ENCODE results near the gene SLC22A13. TPM values are rescaled to one million over a fixed set of nuclear protein-coding genes. Genes with fewer than 3 reads are reported as not detected.
A peak's percentile ranks its signal among the peaks of the same experiment; 100 is the strongest.

Gene SLC22A13
- total RNA-seq, 1 donor, result 0.45 TPM

DNA sequence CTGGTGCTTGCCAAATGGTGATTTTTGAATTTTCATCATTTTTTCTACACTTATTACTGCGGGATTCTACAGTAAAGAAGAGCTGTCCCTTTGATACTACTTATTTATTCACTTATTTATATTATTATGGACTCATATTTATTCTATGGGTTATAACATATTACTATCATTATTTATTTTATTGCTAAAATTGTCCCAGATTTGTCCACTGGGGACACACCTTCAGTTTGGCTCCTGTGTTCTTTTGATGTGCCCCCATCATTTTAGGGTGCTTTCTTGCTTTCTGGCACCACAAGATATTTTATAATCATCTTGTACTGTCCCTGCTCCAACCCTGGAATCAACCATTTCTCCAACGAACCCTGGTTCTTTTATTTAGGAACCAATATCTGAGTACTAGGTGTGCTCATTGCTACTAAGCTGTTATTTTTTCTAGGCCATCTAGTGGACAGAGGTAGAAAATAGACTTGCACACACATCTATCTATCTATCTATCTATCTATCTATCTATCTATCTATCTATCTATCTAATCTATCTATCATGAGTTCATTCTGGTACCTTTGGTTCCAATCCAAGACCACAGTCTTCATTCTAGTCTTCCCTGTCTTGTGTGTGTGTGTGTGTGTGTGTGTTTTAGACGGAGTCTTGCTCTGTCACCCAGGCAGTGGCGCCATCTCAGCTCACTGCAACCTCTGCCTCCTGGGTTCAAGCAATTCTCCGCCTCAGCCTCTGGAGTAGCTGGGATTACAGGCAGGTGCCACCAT lies 32.5 kb downstream of the SLC22A13 start:
- TF ChIP-seq, protein P1, sequence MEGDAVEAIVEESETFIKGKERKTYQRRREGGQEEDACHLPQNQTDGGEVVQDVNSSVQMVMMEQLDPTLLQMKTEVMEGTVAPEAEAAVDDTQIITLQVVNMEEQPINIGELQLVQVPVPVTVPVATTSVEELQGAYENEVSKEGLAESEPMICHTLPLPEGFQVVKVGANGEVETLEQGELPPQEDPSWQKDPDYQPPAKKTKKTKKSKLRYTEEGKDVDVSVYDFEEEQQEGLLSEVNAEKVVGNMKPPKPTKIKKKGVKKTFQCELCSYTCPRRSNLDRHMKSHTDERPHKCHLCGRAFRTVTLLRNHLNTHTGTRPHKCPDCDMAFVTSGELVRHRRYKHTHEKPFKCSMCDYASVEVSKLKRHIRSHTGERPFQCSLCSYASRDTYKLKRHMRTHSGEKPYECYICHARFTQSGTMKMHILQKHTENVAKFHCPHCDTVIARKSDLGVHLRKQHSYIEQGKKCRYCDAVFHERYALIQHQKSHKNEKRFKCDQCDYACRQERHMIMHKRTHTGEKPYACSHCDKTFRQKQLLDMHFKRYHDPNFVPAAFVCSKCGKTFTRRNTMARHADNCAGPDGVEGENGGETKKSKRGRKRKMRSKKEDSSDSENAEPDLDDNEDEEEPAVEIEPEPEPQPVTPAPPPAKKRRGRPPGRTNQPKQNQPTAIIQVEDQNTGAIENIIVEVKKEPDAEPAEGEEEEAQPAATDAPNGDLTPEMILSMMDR (IDR thresholded peaks at IDR 0.05; ENCODE audit: insufficient read depth, low read length), result peak; percentile 47
- peak; percentile 49 for DNase-seq (ENCODE audit: low read depth)
- H3K4me3 ChIP-seq (ENCODE audit: low read depth, low read length), result no peak overlapping the region

DNA sequence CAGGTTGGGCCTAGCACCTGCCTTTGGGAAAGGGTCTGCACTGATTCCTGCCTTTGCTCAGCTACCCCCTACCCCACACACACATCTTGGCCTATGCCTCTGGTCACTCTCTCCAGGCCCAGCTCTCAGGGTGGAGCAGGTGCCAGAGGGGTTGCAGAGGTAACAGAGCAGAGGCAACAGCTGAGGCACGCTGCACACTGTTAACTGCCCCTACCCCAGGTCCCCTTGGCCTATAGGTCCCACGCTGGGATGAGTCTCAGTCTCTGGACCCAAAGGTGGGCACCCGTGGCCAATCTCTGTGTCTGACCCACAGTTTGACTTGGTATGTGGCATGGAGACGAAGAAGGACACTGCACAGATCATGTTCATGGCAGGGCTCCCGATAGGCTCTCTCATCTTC lies 41.3 kb downstream of the SLC22A13 start:
- no peak for DNase-seq (ENCODE audit: low read depth)
- no peak overlapping the region for H3K4me3 ChIP-seq (ENCODE audit: low read depth, low read length)
- TF ChIP-seq, protein P1 (IDR thresholded peaks at IDR 0.05; ENCODE audit: insufficient read depth, low read length), result no peak

DNA sequence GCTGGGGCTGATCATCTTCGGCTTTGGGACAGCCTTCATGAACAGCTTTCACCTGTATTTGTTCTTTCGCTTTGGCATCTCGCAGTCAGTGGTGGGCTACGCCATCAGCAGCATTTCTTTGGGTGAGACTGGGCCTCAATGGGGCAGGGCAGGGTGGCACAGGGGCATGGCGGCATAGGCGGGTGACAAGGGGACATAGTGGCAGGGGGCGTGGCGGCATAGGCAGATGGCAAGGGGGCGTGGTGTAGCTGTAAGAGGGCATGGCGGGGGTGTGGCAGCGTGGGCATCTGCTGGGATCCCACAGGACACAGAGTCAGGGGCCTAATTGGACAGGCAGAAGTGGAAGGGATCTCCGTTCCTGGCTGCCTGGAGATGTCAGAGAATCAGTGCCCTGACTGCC lies 42.0 kb downstream of the SLC22A13 start:
- TF ChIP-seq, protein P1 (IDR thresholded peaks at IDR 0.05; ENCODE audit: insufficient read depth, low read length), result no peak
- DNase-seq (ENCODE audit: low read depth), result no peak
- no peak overlapping the region for H3K4me3 ChIP-seq (ENCODE audit: low read depth, low read length)

DNA sequence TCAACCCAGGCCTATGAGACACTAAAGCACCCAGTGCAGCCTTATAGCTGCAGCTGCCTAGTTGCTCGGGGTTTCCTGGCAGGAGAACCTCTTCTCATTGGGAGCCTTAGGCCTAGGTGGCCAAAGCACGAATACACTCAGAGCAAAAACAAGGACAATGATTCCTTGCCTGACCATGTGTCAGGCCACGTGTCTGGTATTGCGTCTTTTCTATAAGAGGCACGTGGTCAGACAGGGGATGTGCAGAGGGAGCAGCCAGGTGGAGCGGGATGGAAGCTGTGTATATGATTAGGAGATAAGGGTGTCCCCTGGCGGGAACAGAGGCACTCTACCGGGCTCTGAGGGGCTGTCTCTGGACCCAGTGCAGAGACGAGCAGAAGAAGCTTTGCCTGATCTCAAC lies 42.8 kb downstream of the SLC22A13 start:
- TF ChIP-seq, protein P1 (IDR thresholded peaks at IDR 0.05; ENCODE audit: insufficient read depth, low read length), result no peak
- DNase-seq (ENCODE audit: low read depth), result no peak
- no peak overlapping the region for H3K4me3 ChIP-seq (ENCODE audit: low read depth, low read length)

DNA sequence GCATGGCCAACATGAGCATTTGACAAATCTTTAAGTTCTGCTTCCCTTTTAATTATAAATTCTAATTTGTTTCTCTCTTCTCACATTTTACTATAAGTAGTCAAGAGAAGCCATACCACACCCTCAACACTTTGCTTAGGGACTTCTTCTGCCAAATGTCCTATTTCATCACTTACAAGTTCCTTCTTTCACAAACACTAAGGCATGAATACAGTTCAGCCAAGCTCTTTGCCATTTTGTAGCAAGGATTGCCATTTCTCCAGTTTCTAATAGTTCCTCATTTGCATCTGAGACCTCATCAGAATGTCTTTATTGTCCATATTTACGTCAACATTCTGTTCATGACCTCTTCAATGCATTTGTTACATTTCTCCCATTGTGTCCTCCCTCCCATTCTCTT lies 45.9 kb downstream of the SLC22A13 start:
- TF ChIP-seq, protein P1 (IDR thresholded peaks at IDR 0.05; ENCODE audit: insufficient read depth, low read length), result no peak
- no peak for DNase-seq (ENCODE audit: low read depth)
- no peak overlapping the region for H3K4me3 ChIP-seq (ENCODE audit: low read depth, low read length)

DNA sequence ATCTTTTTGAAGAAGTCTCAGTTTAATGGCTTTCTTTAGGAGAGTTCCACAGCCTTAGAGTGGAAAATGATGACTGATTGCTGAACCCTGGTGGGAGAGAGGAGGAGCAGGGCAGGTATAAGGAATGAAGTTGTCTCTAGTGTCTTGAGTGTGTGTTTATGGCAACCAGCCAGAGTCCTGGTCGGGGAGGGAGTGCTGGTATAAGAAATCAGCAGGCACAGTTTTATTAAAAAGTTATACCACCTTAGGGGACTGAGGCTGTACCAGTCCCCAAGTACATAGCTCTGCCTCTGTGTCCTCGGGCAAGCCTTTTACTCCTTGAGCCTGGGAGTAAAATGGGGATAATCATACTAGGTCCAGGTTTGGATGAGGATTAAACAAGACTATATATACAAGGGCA lies 46.3 kb downstream of the SLC22A13 start:
- DNase-seq (ENCODE audit: low read depth), result no peak
- TF ChIP-seq, protein P1 (IDR thresholded peaks at IDR 0.05; ENCODE audit: insufficient read depth, low read length), result no peak
- no peak overlapping the region for H3K4me3 ChIP-seq (ENCODE audit: low read depth, low read length)

DNA sequence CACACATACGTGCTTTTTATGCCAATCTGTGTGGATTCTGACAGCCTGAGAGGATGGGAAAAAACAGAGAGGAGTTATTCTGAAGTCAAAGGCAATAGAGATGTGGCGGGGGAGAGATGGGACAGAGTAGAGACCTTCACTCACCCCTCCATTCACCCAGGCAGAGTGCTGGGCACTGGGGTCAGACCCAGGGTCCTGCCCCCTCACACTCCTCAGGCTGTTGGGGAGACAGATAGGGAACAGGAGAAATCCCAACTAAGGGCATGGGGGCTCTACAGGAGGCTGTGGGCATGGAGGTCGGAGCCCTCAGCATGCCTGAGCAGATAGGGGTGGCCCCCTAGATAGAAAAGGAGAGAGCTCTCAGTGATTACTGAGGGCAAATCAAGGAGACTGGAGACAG lies 46.7 kb downstream of the SLC22A13 start:
- TF ChIP-seq, protein P1 (IDR thresholded peaks at IDR 0.05; ENCODE audit: insufficient read depth, low read length), result no peak
- DNase-seq (ENCODE audit: low read depth), result no peak
- no peak overlapping the region for H3K4me3 ChIP-seq (ENCODE audit: low read depth, low read length)

Measured in fibroblast of the aortic adventitia (primary cell).